ENCODE results near the gene CIAO3.
"Not testable (repeated sequence)": the region's sequence is repeated elsewhere in the genome, so short reads cannot be mapped to it uniquely, and the experiment has no call there.

Gene CIAO3

DNA sequence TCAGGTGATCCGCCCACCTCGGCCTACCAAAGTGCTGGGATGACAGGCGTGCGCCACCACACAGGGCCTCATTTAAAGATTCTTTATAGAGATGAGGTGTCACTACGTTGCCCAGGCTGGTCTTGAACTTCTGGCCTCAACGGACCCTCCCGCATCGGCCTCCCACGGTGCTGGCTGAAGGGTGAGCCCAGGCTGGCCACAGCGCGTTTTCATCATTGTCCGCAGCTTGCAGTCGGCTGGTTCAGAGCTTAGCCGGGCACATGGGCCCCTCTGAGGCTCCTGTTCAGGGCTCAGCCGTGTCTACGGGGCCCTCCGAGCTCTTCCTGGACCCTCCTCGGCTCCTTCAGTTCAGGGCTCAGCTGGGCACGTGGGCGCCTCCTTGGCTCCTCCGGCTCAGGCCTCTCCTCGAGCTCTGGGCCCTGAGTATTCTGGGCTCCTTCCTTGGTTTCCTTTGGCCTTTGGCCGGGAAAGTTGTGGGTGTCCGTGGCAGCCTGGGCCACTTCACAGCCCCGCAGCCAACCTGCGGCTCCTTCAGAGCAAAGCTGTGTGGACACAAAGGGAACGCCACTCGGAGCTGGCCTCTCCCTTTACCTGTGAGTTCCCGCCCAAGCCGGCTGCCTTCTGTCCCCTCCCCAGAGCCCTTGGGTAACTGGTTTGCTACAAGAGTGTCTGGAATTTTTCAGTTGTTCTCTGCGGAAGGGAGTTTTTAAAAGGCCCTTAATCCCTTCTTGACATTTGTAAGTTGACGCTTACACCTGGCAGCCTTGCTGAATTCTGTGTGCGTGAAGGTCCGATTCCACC, 18.5 kb upstream of the CIAO3 start:
- DNase-seq: no peak

DNA sequence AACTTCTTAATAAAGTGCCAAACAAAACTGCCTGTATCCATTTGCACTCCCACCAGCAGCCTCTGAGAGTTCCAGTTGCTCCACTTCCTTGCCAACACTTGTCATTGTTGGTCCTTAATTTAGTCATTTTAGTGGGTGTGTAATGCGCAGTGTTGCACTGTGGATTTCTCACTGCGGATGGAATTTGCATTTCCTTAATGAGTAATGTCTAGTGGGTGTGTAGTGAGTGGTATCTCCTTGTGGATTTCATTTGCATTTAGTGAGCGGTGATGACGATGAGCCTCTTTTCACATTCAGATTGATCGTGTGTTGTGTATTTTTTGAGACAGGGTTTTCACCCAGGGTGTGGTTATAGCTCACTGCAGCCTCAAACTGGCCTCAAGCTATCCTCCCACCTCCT, 15.6 kb upstream of the CIAO3 start:
- DNase-seq: no peak

DNA sequence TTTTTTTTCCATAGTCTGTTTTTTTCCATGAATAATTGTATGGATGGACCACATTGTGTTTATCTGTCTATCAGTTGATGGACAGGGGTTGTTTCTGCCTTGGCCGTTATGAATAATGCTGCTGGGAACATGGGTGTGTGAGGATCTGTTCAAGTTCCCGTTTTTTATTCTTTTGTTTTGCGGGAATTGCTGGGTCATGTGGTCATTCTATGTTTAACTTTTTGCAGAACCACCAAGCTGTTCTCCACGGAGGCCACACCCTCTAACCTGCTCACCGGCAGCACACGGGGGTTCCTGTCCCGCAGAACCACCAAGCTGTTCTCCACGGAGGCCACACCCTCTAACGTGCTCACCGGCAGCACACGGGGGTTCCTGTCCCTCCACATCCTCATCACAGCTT, 13.9 kb upstream of the CIAO3 start:
- DNase-seq: no peak

DNA sequence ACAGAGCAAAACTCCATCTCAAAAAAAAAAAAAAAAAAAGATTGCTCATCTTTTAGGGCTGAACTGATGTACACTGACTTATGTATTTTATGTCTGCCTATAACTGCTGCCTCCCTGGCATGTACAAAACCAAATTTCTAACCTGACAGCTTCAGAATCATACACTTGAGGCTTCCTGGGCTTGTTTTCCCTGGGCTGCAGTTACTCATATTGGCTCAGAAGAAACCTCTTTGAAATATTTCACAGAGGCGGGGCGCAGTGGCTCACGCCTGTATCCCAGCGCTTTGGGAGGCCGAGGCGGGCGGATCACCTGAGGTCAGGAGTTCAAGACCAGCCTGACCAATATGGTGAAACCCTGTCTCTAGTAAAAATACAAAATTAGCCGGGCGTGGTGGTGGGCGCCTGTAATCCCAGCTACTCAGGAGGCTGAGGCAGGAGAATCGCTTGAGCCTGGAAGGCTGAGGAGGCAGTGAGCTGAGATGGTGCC, 13.4 kb upstream of the CIAO3 start:
- not testable (repeated sequence) for DNase-seq

DNA sequence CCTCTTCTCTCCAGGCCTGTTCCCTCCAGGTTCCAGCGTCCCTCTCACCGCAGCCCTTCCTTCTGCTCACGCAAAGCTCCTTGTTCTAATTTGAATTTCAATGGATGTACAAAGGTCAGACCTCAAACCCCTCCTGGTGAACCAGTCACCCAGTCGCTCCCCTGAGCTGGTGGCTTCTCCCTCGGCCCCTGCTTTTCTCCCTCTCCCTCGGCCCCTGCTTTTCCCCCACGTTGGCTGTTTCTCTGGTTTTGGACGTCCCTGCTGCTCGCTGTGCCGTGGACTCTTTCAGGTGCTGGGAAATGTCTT, 11.2 kb upstream of the CIAO3 start:
- no peak for DNase-seq

DNA sequence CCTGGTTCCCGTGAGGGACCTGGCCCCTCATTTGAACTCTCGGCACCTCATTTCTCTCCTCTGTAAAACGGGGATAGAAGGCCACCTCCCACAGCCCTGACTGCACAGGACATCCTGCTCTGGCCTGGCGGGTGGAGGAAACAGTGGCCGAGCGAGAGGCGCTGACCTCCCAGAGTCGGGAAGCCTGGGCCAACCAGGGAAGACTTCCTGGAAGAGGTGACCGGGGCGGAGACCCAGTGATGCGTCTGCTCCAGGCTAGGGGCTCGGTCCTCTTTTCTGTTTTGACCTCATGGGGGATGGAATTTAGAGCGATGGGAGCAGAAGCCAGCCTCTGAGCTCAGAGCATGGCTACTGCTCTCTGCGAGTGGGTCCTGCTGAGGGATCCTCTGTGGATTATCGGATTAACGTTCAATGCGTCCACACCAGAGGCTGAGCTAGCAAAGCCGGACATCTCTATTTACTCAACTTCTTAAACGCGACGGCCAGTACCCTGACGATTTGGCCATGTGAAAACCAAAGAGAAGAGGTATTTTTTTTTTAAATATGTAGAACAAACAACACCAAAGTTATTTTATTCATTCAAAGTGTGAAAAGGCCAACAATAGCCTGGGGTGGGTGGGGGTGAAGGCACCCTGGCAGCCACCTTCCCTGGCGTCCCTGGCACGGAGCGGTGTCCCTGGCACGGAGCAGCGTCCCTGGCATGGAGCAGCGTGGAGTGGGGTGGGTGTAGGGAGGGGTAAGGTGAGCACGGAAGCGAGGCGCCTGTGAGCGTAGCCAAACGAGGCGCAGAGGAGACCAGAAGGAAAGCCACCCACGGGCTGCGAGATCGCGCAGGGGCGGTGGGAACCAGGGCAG, 10.6 kb upstream of the CIAO3 start:
- no peak for DNase-seq

DNA sequence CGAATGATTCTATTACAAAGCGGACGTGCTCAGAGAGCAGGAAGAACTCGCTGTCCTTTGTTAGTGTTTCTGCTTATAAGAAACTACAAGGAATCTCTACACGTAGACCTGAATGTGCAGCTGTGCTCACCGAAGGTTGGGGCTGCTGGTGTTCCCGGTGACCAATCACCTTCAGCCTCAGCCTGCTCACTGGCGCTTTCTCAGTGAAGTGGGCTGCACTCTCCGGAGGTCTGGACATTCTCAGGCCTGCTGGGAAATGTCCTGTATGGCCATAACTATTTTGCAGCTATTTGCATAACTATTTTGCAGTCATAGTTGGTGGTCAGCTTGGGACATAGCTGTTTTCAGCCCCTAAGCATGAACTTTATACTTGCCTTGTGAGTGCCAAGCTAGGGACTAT, 9.7 kb upstream of the CIAO3 start:
- no peak for DNase-seq

DNA sequence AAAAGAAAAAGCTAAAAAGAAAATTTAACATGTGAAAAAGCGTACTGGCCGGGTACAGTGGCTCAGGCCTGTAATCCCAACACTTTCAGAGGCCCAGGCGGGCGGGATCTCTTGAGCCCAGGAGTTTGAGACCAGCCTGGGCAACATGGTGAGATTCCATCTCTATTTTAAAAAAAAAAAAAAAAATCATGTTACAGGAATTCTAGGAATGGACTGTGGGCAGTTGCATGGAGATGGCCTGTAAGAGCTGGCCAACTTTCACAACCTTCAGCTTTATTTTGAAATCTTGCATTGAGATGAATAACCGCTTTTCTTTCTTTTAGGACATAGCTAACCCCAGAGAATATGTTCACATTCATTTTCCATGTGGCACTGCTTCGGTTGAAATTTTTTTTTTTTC, 8.2 kb upstream of the CIAO3 start:
- no peak for DNase-seq

DNA sequence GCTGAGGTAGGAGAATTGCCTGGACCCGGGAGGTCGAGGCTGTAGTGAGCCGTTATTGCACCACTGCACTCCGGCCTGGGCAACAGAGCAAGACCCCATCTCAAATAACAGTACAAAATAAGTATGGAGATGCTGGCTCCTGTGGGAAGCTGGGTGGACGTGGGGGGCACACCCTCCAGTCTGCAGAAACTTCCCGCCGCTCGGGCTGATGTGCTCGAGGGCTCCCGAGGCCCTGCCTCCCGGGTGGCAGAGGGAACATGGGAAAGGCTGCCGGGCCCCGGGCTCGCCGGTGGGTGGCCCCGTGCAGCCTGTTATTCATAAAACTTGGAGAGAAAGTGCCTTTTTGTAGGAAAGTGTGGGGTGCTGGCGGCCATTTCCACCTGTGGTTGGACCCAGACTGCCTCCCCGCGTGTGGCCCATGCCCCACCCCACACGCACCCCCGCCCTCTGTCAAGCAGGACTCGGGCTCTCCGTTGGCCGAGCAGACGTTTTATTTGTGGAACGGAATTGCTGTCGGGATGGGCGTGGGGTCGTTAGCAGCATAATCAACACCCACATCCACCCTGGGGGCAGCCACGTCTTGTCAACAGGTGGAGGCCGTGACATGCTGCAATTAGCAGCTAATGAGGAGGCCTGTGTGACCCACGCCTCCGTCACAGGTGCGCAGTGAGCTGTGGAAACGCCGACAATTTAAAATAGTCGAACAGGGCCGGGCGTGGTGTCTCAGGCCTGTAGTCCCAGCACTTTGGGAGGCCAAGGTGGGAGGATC, 7.4 kb upstream of the CIAO3 start:
- DNase-seq: no peak

DNA sequence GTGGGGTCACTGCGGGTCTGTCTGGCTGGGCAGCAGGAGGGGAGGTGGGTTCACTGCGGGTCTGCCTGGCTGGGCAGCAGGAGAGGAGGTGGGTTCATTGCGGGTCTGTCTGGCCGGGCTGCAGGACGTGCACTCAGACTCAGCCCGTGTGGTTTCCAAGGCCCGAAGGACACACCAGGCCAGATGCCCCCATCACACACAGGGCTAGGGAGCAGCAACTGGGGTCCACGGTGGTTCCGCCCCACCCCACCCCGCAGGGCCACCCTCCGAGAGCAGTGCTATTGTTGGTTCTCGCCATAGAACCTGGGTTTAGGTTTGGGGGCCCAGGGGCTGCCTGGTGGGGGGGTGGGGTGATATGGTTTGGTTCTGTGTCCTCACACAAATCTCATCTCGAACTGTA, 5.8 kb upstream of the CIAO3 start:
- no peak for DNase-seq

DNA sequence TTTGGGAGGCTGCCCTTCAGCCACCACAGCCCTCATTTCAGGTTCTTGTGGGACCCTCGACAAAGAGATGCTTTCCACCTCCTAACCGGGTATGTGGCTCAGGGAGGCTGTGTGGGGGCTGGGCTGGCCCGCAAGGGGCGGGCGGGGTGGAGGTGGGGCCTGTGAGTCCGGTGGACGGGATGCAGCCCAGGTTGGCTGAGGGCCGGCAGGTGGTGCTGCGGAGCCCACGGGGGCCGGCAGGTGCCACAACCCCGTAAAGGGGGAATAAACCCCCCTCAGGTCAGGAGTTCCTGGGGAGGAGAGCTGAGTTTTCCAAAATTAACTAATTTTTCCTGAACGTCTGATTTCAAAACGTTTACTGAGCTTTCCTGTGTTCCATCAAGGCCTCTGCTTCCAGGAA, 4.9 kb upstream of the CIAO3 start:
- DNase-seq: no peak

DNA sequence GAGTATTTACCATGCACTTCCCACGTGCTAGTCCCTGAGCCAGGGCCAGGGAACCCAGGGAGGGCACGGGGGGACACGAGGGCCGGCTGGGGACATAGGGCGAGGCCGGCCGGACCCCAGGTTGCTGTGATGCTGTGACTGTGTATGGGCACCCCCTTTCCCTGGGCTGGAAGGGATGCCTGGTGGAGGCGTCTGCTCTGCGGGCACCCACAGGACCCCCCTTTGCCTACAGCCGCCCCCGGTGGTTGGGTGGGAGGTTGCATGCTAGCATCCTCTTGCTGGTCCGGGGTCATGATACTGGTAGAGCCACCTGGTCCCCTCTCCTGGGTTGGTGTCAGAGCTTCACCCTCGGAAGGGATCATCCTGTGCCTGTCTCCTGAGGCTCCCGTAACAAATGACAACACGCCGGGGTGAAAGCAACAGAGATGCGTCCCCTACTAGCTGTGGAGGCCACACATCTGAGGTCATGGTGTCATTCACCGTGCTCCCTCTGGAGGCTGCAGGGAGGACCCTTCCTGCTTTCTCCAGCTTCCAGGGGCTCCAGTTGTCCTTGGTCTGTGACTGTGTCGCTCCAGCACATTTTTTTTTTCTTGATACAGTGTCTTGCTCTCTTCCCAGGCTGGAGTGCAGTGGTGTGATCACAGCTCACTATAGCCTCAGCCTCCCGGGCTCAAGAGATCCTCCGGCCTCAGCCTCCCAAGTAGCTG, 3.1 kb upstream of the CIAO3 start:
- DNase-seq: no peak

DNA sequence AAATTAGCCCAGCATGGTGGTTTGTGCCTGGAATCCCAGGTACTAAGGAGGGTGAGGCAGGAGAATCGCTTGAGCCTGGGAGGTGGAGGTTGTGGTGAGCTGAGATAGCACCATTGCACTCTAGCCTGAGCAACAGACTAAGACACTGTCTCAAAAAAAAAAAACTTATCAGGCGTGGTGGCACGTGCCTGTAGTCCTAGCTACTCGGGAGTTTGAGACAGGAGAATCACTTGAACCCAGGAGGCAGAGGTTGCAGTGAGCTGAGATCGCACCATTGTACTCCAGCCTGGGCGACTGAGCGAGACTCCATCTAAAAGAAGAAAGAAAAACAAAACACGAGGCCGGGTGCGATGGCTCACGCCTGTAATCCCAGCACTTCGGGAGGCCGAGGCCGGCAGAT, 2.1 kb upstream of the CIAO3 start:
- DNase-seq: peak; percentile 59

DNA sequence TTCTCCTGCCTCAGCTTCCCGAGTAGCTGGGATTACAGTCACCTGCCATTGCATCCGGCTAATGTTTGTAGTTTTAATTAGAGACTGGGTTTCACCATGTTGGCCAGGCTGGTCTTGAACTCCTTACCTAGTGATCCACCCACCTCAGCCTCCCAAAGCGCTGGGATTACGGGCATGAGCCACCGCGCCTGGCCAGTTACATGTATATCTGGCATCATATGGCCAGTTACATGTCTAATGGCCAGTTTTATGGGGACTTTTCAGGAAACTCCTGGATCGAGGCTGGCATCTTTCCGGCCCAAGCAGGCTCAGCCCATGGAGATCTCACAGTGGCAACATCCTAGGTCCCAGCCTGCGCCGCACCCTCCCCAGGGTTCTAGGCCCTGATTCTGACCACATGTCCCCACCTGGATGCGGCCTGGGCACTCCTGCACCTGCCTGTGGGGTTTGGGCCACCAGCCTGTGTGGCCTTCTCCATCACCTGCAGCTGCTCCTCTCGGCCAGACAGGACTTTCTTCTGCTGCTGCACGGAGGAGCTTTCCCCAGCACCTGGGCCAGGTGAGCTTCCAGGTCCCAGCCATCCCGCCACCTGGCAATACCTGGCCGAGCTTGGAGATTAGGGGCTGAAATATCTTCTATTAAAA, 1.3 kb upstream of the CIAO3 start:
- DNase-seq: no peak

DNA sequence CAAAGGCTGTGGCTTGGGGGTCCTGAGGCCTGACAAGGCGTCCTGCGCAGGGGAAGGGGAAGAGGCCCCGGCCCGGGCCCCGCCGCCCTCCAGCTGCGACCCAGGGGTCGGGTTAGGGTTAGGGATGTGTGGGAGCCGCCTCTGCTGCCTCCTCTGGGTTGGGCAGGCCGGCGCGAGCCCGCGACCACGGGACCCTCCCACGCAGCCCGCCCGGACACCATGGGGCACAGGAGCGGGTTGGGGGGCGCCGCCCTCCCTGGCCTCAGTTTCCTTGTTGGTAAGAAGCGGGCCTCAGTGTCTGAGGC, 386 bp downstream of the CIAO3 start:
- no peak for DNase-seq

DNA sequence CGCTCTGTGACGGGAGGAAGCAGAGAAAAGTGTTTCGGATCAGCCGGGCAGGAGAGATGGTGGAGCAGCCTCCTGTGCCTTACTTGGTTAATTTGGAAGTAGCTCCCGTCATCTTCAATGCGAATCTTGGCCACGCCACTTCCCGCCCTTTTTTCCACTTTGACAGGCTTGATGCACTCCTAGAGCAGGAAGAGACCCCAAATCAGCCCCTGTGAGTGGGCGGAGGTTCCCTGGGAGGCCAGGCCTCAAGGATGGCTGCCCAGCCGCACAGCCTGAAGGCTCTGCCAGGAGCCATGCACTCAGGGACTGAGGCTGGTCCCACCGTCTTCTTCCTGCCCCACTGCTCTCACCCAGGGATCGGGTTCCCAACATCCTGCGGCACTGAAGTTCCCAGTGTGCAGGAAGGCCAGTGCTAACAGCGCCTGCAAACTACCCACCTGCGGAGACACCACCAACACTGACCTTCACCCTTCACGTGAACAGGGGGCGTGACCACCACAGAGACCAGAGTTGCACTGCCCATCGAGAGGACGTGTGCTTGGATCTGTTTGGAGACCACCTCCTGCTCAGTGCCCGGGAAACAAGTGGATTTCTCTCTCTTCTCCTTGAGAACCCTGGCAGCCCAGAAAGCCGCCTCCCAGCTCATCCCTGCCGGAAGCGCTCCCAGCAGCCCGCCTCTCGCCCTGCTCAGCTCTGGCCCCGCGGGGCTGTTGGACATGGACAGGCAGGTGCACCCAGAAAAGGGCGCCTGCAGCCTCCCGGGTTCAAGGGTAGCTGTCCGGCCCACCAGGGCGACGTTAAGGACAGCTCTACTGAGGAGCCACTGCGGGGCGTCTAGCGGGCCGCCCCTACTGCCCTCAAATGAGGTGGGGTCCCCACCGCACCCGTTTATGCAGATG, 988 bp downstream of the CIAO3 start:
- no peak for DNase-seq

DNA sequence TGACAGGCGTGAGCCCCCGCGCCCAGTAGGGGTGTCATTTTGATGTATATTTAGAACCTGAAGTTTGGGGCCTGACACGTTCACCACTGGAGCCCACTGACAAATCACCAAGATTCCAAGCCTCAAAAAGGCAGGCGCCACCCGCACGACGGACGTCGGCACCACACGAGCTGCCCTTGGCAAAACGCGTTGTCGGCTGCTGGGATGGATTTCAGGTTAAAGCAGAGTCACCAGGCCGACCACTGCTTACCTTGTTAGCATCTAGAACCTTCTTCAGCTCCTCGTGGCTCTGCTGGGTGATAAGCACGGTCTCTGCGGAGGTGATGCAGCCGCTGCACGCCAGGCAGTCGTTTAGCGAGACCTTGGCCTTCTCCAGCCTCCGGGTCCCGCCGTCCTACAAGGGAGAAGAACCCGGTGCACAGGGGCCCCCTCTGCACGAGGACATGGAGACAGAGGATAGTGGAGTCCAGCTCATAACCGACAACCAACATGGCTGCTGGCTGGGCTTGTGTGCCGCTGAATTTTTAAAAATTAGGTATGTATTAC, 3.8 kb downstream of the CIAO3 start:
- no peak for DNase-seq

DNA sequence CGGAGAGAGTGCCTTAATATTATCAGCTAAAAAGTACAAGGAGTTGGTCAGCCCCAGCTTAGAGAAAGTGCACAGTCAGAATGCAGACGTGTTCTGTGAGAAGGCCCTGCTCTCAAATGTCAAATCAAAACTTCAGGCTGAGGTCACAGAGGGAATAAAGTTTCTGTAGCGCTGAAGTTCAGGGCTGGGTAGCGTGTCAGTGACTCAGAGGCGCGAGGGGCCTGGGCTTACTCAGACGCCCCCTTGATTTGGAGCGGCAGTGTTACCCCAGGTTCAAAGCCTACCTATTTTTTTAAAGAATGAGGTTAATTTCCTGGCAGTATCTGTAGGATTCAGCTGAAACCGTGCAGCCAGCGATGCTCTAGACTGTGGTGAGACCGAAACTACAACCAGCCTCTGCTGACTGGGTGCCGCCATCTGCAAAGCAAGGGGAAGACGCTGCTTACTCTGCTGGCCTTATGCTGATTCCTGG, 4.8 kb downstream of the CIAO3 start:
- DNase-seq: no peak

DNA sequence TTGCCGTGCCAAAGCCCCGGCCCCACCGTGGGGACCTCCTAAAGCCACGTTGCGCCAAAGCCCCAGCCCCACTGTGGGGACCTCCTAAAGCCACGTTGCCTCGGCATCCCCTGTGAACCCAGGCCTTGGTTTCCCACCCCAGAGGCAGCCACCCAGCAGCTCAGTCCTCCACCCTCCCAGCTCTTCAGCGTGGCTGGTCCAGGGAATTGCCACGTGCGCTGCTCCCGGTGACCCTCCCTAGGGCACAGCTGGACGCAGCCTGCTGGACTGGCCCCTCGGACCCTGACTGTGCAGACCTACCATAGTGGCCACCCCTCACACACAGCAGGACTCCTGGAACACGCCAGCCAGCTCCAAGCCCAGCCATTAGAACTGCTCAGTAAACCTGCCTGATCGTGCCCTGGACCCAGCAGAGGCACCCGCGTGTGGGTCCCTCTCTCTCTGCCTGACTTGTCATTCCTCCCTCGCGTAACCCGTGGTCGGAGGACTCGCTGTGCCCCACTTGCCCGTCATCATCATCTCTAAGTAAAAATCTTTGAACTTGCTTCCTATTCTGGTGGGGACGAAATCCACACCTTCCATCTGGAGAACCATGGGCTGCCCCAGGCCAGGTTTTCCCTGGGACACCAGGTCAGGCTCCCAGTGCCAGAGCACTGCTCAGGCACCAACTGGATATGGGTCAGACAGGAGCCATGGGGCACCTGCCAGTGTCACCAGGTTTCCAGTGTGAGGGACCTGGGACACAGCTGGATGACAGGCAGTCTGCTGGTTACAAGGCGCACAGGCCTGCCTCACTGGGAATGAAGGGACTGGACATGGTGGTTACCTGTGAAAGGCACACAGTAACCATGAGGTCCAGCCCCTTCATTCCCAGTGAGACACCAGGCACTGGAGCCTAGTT, 5.6 kb downstream of the CIAO3 start:
- no peak for DNase-seq
